ENCODE results near the gene SINHCAF.

Gene SINHCAF

DNA sequence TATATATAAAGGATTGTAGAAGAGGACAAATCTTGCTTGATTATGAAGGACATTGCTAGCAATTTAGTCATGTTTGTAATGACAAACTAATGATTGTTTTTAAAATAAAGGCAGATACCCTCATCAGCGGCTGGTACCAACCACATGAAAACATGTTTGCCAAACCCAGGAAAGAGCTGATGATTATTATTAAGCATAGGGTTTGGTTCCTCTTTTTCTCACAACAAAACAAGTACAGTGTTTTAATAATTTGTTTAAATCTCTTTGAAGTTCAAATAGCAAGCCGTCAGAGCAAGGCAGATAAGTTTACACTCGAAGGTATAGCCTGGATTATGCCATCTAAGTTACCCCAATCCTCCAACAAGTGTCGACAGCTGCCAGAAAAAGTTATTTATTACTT lies 5.3 kb upstream of the SINHCAF start:
- no peak for DNase-seq

GRCh38 chr12:31326736-31327659 lies 1.0 kb upstream of the SINHCAF start:
- no peak for DNase-seq

DNA sequence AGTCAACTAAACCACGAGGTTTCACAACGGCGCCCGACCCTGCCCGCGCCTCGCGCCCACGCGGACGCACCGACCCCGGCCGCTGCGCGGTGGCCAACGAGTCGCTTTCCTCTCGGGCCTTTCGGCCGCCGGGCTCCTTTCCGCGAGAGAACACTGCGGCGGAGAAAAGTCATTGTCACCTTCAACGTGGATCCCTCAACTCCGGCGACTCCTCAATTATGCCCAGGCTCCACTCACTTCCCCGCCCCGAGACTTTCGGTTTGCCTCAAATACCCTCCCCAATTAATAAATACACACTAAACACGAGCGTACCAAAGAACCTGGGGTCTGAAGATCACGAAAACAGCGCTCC lies 450 bp downstream of the SINHCAF start:
- DNase-seq: peak in 2 of 5 experiments; percentile 7 to 12

DNA sequence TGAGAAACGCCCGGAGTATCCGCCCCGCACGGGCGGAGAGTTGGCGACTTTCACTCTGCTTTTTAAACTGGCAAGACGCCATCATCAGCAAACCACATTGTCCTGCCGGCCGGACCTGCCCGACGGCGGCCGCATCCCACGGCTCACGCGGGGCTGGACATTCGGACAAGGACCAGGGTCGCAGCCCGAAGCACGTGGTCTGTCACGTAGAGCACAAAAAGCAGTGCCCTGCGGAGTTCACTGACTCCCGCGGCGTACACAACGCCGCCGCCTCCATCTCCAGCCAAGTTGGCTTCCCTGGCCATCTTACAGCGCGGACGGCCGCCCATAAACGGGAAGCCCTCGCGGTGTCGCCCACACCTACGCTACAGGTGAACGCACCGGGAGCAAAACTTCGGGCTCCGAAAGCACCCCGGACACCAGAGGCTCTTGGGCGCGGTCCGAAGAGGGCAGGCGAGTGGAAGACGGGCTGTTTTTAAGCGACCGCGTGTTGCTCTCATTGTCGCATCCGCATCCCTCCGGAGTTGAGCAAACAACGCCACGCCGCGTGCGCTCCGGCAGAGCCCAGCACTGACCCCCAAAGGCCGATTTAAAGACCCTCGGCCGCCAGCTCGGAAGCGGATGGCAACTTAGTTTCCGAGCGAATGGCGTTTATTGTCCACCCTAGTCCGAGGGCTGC lies 966 bp downstream of the SINHCAF start:
- DNase-seq: peak in 4 of 5 experiments; percentile 16 to 66 (median 26)

DNA sequence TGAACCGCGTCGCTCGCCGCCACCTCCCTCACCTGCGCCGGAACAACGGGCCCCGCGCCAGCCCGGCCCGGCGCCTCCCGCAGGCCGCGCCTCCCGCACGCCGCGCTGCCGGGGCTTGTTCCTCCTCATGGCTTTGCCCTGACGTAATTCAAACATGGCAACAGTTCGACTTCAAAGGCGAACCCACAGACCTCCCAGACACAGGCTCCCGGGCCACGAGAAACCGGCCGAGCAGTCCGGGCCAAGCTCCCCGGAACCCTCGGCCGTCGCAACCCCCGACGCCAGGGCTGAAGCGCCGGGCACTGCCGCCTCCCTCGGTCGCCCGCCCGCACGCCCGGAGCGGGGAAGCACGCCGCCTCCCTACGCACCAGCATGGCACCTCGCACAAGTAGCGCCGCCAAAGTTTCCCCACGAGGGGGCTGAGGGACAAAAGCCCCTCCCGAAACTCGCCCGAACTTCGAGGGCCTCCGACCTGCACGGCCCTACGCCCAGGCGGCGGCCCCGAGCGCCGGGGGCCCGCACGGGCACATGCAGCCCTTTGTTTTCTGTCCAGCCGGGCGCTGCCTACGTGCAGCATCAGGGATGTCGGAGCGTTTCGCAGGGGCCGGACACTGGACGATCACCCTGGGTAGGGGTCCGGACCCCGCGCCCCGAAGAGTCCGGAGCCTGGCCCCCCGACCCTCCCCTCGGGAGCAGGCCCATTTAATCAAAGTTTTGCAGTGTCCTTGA lies 1.7 kb downstream of the SINHCAF start:
- DNase-seq: peak; percentile 51 to 87 (median 75)

GRCh38 chr12:31323391-31324115 lies 2.4 kb downstream of the SINHCAF start:
- DNase-seq: peak in 4 of 5 experiments; percentile 31 to 73 (median 42)

- peak in 1 of 5 experiments; percentile 9 for DNase-seq
These were observed 3.1 kb downstream of the SINHCAF start for GRCh38 chr12:31322801-31323207.

- no peak for DNase-seq
These were observed 4.1 kb downstream of the SINHCAF start for GRCh38 chr12:31321897-31322228.

DNA sequence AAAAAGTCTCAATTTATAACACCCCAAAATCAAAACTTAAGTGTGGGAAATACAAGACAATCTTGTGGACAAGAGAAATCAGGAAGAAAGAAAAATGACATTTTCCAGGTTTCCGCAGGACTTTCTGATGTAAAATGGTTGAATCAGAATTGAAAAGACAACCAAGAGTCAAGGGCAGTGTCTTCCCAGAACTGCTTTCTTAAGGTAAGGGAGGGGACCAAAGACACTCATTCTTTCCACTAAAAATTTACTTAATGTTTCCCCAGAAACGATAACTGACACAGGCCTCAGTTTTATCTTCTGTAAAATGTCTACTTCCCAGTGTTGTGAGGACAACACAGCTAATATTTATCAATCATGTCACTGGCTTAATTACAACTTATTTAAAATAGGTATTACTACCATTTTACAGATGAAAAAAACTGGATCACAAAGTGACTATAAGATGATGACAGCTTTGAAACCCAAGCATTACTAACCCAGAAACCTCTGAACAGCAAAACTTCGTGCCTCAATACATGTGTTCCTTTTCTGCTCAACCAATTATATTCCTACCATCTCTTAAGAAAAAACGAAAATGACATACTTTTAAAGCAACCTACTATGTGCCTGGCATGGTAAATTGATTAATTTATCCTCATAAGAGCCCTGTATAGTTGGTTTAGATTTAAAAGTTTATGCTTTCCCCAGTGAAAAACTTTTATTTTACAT lies 4.6 kb downstream of the SINHCAF start:
- peak in 1 of 5 experiments; percentile 42 for DNase-seq

GRCh38 chr12:31318657-31319269 lies 7.2 kb downstream of the SINHCAF start:
- no peak for DNase-seq

GRCh38 chr12:31317471-31318395 lies 8.2 kb downstream of the SINHCAF start:
- peak in 1 of 5 experiments; percentile 38 for DNase-seq

GRCh38 chr12:31316891-31317290 lies 9.1 kb downstream of the SINHCAF start:
- DNase-seq: no peak

DNA sequence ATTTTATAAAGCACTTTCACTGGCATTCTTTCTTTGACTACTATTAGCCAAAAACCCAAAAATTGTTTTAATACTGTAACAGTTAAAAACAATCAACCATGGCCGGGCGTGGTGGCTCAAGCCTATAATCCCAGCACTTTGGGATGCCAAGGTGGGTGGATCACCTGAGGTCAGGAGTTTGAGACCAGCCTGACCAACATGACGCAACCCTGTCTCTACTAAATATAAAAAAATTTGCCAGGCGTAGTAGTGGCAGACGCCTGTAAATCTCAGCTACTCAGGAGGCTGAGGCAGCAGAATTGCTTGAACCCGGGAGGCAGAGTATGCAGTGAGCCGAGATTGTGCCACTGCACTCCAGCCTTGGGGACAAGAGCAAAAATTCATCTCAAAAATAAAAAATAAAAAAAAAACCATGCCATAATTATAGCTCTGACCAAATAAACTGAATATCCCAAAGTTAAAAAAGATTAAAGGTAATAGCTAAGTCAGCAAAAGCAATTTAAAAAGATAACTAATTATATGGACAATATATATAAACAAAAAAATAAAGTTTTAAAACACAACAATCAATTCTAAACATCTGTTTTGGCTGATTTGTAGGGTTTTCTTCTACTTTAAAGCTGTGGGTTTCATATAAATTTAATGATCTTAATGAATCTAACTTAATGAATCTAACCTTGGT lies 10.0 kb downstream of the SINHCAF start:
- DNase-seq: no peak

- peak in 1 of 5 experiments; percentile 19 for DNase-seq
These were observed 10.8 kb downstream of the SINHCAF start for GRCh38 chr12:31315044-31315715.

DNA sequence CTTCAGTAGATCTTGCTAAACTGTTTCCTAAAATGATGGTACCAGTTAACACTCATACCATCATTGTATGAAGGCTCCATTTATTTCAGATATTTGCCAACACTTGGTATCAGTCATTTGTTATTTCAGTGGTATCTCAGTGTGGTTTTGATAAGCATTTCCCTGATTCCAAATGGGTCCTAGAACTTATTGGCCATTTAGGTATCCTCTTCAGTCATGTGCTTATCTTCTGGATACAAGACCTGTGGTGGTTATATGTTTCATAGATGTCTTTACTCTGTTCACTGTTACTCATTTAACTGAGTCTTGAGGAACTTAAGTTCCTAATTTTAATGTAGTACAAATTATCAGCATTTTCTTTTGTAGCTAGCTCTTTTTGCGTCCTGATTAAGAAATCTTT lies 13.5 kb downstream of the SINHCAF start:
- no peak for DNase-seq

- DNase-seq: no peak
These were observed 14.2 kb downstream of the SINHCAF start for GRCh38 chr12:31311634-31312258.

- no peak for DNase-seq
These were observed 15.5 kb downstream of the SINHCAF start for GRCh38 chr12:31310488-31310887.

DNA sequence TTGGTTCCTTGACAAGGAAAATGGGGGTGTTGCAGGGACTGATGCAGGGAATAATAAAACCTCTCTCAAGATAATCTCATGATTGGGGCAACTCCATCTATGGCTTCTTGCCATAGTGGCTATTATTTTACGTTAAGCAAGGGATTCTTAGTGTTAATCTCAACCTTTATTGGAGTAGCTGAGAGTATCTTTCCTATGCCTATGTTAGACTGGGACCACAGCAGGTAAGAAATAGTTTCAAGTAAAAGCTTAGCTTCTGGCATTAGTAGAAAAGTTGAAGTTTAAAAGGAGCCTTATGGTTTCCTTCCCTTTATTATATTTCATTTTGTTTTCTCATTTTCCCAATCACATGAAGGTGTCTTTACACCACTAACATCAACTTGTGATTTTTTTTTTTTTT lies 16.7 kb downstream of the SINHCAF start:
- DNase-seq: no peak

DNA sequence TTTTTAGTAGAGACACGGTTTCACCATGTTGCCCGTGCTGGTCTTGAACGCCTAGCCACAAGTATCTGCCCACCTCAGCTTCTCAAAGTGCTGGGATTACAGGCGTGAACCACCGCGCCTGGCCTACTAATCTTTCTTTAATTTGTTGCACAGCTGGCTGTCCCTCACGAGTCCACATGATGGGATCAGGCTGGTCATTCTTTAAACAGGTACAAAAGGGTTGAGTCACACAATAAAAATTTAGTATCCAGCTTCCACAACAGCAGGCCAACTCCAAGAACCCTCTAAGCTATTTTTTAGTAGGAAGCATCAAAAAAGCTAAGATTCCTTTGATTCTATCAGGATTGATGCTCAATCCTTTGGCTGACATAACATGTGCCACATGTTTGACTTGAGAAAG lies 17.8 kb downstream of the SINHCAF start:
- no peak for DNase-seq
